ENCODE data around the gene RETREG2.

Gene RETREG2

DNA sequence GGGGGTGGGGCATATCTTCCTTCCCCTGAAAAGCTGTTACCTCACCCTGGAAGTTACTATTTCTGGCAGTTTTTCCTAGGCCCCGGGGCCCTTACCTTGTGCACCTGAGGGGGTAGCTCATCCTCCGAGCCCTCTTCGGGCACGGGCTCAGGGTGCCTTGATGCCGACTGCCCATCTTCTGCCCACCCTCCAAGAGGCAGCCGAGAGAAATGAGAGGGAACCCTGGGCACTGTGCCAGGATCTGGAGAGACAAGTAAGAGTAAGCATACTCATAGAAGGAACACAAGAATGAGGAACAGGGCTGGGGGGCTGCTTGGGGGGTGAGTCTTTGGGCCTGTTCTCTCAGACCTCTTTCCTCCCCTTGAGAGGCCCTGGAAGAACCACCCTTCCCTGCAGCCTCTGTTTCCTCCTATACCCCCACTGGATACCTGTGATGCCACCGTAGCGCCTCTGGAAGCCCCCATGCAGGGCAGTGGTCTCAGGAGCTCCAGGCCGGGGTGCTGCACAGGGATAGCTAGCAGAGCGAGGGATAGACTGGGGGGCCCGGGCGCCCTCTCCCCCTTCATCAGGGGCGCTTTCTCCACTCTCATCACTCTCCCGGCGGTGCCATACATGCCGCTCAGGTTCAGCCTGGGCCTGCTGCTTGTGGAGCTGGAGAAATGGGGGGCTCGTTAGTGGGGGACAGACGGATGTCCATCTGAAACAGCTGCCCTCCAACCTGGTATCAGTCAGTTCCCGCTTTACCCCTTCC lies 42.8 kb downstream of the RETREG2 start:
- H3K4ac ChIP-seq (ENCODE audit: low read length) = no peak overlapping the region
- H3K4me3 ChIP-seq (ENCODE audit: low read length in 2 of 2) = no peak overlapping the region
- H3K79me1 ChIP-seq (ENCODE audit: low read depth, low read length) = peaks cover 2% of the 10 kb centered on the region
- H3K4me1 ChIP-seq (ENCODE audit: control insufficient read depth in 2 of 2, insufficient read depth in 1 of 2, low read depth in 1 of 2, low read length in 2 of 2) = peaks cover 7 to 12% of the 10 kb centered on the region in 2 donors
- H2BK5ac ChIP-seq (ENCODE audit: low read length) = no peak overlapping the region
- H3K23ac ChIP-seq (ENCODE audit: low read depth, low read length, poor library complexity) = no peak overlapping the region
- no peak for DNase-seq (ENCODE audit: low spot score)
- WGBS, 2 donors (ENCODE audit: extremely low coverage in 2 of 2, insufficient read length in 2 of 2, insufficient replicate concordance in 1 of 2) = no CpG with 5 or more reads among the region's 19 CpGs
- no peak overlapping the region for H2AK5ac ChIP-seq (ENCODE audit: low read depth, low read length)
- no peak overlapping the region for H3K9ac ChIP-seq (ENCODE audit: low read depth, low read length, poor library complexity)
- H3K36me3 ChIP-seq (replicated peaks in 1 of 2; ENCODE audit: control insufficient read depth in 2 of 2, insufficient read depth in 2 of 2, low read length in 2 of 2) = peaks cover 51 to 70% of the 10 kb centered on the region in 2 donors
- no peak overlapping the region for H4K91ac ChIP-seq (ENCODE audit: low read depth, low read length, poor library complexity)
- no peak overlapping the region for H3K27ac ChIP-seq (replicated peaks; ENCODE audit: low read length)
- no peak overlapping the region for H3K14ac ChIP-seq (ENCODE audit: low read length)
- H3K4me2 ChIP-seq (ENCODE audit: insufficient read depth, low read length, poor library complexity, severe bottlenecking) = no peak overlapping the region
- no peak overlapping the region for H2BK12ac ChIP-seq (ENCODE audit: low read length)
- no peak overlapping the region for H2BK120ac ChIP-seq (ENCODE audit: low read depth, low read length)
- no peak overlapping the region for H3K18ac ChIP-seq (ENCODE audit: low read length)
- H3K27me3 ChIP-seq (ENCODE audit: control insufficient read depth in 3 of 3, insufficient read depth in 3 of 3, low read depth in 1 of 3, low read length in 3 of 3) = no peaks in the 10 kb centered on the region
- H3K9me3 ChIP-seq (replicated peaks in 1 of 2; ENCODE audit: control insufficient read depth in 2 of 2, insufficient read depth in 1 of 2, low read depth in 1 of 2, low read length in 2 of 2) = no peaks in the 10 kb centered on the region
- H2AFZ ChIP-seq (ENCODE audit: low read length) = no peak overlapping the region
- H2BK15ac ChIP-seq (ENCODE audit: low read length) = no peak overlapping the region
- H4K8ac ChIP-seq (ENCODE audit: low read depth, low read length) = no peak overlapping the region

DNA sequence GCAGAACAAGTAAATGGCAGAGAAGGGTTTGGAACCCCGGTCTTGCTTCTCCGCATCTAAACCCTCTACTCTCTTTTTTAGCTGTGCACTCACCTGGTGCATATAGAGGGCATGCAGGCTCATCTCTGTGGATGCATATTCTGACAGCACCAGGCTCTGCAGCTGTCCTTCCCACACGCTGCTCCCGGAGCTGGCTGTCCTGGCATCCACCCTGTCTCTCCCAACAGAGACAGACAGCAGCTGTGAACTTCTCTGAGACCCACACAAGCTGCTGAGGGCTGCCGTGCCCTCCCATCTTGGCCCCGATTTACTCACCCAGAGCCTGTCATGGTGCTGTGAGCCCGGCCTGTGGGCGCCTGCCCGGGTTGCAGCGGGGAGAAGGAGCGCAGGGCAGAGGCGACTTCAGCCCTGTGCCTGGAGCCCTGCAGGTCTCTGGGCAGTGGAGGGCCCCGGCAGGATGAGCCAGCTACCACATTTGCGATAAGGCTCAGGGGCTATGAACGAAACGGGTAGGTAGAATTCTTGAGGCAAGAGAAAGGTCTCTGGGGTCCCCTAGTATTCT lies 44.0 kb downstream of the RETREG2 start:
- peaks cover 49 to 69% of the 10 kb centered on the region in 2 donors for H3K36me3 ChIP-seq (replicated peaks in 1 of 2; ENCODE audit: control insufficient read depth in 2 of 2, insufficient read depth in 2 of 2, low read length in 2 of 2)
- H2BK12ac ChIP-seq (ENCODE audit: low read length) = no peak overlapping the region
- H3K18ac ChIP-seq (ENCODE audit: low read length) = no peak overlapping the region
- H3K9me3 ChIP-seq (replicated peaks in 1 of 2; ENCODE audit: control insufficient read depth in 2 of 2, insufficient read depth in 1 of 2, low read depth in 1 of 2, low read length in 2 of 2) = no peaks in the 10 kb centered on the region
- H4K91ac ChIP-seq (ENCODE audit: low read depth, low read length, poor library complexity) = no peak overlapping the region
- H3K14ac ChIP-seq (ENCODE audit: low read length) = no peak overlapping the region
- no peak overlapping the region for H3K27ac ChIP-seq (replicated peaks; ENCODE audit: low read length)
- WGBS, 2 donors (ENCODE audit: extremely low coverage in 2 of 2, insufficient read length in 2 of 2, insufficient replicate concordance in 1 of 2) = no CpG with 5 or more reads among the region's 16 CpGs
- H3K4ac ChIP-seq (ENCODE audit: low read length) = no peak overlapping the region
- no peaks in the 10 kb centered on the region for H3K27me3 ChIP-seq (ENCODE audit: control insufficient read depth in 3 of 3, insufficient read depth in 3 of 3, low read depth in 1 of 3, low read length in 3 of 3)
- H2AK5ac ChIP-seq (ENCODE audit: low read depth, low read length) = no peak overlapping the region
- H2BK15ac ChIP-seq (ENCODE audit: low read length) = no peak overlapping the region
- H3K4me2 ChIP-seq (ENCODE audit: insufficient read depth, low read length, poor library complexity, severe bottlenecking) = no peak overlapping the region
- no peak overlapping the region for H3K9ac ChIP-seq (ENCODE audit: low read depth, low read length, poor library complexity)
- H4K8ac ChIP-seq (ENCODE audit: low read depth, low read length) = no peak overlapping the region
- no peak overlapping the region for H3K23ac ChIP-seq (ENCODE audit: low read depth, low read length, poor library complexity)
- no peak for DNase-seq (ENCODE audit: low spot score)
- no peak overlapping the region for H3K4me3 ChIP-seq (ENCODE audit: low read length in 2 of 2)
- H2BK5ac ChIP-seq (ENCODE audit: low read length) = peak overlapping the region; percentile 66
- H3K4me1 ChIP-seq (ENCODE audit: control insufficient read depth in 2 of 2, insufficient read depth in 1 of 2, low read depth in 1 of 2, low read length in 2 of 2) = peaks cover 7 to 12% of the 10 kb centered on the region in 2 donors
- H3K79me1 ChIP-seq (ENCODE audit: low read depth, low read length) = peaks cover 5% of the 10 kb centered on the region
- no peak overlapping the region for H2BK120ac ChIP-seq (ENCODE audit: low read depth, low read length)
- H2AFZ ChIP-seq (ENCODE audit: low read length) = no peak overlapping the region

DNA sequence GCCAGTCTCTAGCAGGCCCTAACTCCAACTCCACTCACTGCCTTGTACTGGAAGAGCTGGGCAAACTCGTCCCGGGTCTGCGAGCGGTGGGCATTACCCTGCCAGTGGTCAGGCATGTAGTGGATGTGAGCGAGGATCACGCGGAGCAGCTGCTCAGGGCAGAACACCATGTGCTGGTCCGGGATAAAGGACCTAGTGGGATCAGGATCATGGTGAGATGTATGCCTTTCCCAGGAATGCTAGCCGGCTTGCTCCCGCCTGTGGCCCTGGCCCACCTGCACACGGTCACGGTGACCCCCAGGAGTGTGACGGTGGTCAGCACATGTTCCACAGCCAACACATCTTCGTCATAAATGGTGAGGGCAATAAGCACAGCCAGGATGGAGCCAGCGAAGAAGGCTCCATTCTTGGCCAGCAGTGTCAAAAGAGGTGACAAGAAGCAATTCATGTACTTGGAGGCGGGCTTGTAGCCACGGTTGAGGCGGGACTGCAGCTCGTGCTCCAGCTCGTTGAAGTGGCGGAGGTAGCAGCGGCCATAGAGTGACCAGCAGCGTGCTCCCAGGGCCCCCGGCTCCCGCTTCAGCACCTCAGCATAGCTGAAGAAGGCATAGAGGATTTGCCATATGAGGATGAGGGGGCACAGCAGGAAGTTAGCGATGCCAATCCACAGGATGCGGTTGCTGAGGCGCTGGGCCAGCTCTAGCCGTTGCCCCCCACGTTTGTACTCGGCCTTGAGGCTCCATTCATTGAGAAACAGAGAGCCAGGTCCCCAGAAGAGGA lies 45.9 kb downstream of the RETREG2 start:
- H2BK120ac ChIP-seq (ENCODE audit: low read depth, low read length) = no peak overlapping the region
- no peak overlapping the region for H3K18ac ChIP-seq (ENCODE audit: low read length)
- no peak overlapping the region for H3K4me3 ChIP-seq (ENCODE audit: low read length in 2 of 2)
- no peak for DNase-seq (ENCODE audit: low spot score)
- peak overlapping the region; percentile 48 for H3K23ac ChIP-seq (ENCODE audit: low read depth, low read length, poor library complexity)
- peaks cover 9 to 13% of the 10 kb centered on the region in 2 donors for H3K4me1 ChIP-seq (ENCODE audit: control insufficient read depth in 2 of 2, insufficient read depth in 1 of 2, low read depth in 1 of 2, low read length in 2 of 2)
- no CpG with 5 or more reads among the region's 31 CpGs for WGBS, 2 donors (ENCODE audit: extremely low coverage in 2 of 2, insufficient read length in 2 of 2, insufficient replicate concordance in 1 of 2)
- H3K14ac ChIP-seq (ENCODE audit: low read length) = no peak overlapping the region
- H3K4me2 ChIP-seq (ENCODE audit: insufficient read depth, low read length, poor library complexity, severe bottlenecking) = no peak overlapping the region
- no peak overlapping the region for H2BK12ac ChIP-seq (ENCODE audit: low read length)
- H3K4ac ChIP-seq (ENCODE audit: low read length) = no peak overlapping the region
- no peak overlapping the region for H4K91ac ChIP-seq (ENCODE audit: low read depth, low read length, poor library complexity)
- H3K9me3 ChIP-seq (replicated peaks in 1 of 2; ENCODE audit: control insufficient read depth in 2 of 2, insufficient read depth in 1 of 2, low read depth in 1 of 2, low read length in 2 of 2) = no peaks in the 10 kb centered on the region
- no peak overlapping the region for H2BK15ac ChIP-seq (ENCODE audit: low read length)
- no peak overlapping the region for H3K9ac ChIP-seq (ENCODE audit: low read depth, low read length, poor library complexity)
- no peaks in the 10 kb centered on the region for H3K27me3 ChIP-seq (ENCODE audit: control insufficient read depth in 3 of 3, insufficient read depth in 3 of 3, low read depth in 1 of 3, low read length in 3 of 3)
- H2AFZ ChIP-seq (ENCODE audit: low read length) = no peak overlapping the region
- peaks cover 49 to 75% of the 10 kb centered on the region in 2 donors for H3K36me3 ChIP-seq (replicated peaks in 1 of 2; ENCODE audit: control insufficient read depth in 2 of 2, insufficient read depth in 2 of 2, low read length in 2 of 2)
- no peak overlapping the region for H2AK5ac ChIP-seq (ENCODE audit: low read depth, low read length)
- no peak overlapping the region for H3K27ac ChIP-seq (replicated peaks; ENCODE audit: low read length)
- peaks cover 18% of the 10 kb centered on the region for H3K79me1 ChIP-seq (ENCODE audit: low read depth, low read length)
- no peak overlapping the region for H2BK5ac ChIP-seq (ENCODE audit: low read length)
- peak overlapping the region; percentile 97 for H4K8ac ChIP-seq (ENCODE audit: low read depth, low read length)

DNA sequence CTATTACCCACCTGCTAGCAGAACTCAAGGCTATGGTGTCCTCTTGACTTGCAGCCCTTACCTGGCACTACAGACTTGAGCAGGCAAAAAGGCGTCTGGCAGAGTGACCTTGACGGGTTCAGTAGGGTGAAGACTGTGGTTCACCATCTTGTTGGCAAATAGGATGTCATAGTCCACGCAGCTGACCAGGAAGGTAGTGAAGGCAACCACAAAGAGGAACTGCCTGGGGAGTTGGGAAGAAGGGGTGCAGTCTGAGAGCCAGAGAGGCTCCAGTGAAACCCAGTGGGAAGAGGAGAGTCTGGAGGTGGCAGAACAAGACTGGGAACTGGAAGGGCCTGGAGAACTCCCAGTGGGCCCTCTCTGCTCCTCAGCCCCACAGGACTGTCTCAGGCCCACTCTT lies 47.3 kb downstream of the RETREG2 start:
- Histone ChIP-seq H3K79me1 (ENCODE audit: low read depth, low read length) (peaks cover 18% of the 10 kb centered on the region), H2BK120ac (ENCODE audit: low read depth, low read length) (no peak overlapping the region), H4K91ac (ENCODE audit: low read depth, low read length, poor library complexity) (no peak overlapping the region), H3K36me3 (replicated peaks in 1 of 2; ENCODE audit: control insufficient read depth in 2 of 2, insufficient read depth in 2 of 2, low read length in 2 of 2) (peaks cover 43 to 65% of the 10 kb centered on the region in 2 donors), H3K4ac (ENCODE audit: low read length) (no peak overlapping the region), H3K18ac (ENCODE audit: low read length) (no peak overlapping the region), H2BK5ac (ENCODE audit: low read length) (no peak overlapping the region), H3K23ac (ENCODE audit: low read depth, low read length, poor library complexity) (no peak overlapping the region), H3K9me3 (replicated peaks in 1 of 2; ENCODE audit: control insufficient read depth in 2 of 2, insufficient read depth in 1 of 2, low read depth in 1 of 2, low read length in 2 of 2) (no peaks in the 10 kb centered on the region), H2BK12ac (ENCODE audit: low read length) (no peak overlapping the region), H3K4me1 (ENCODE audit: control insufficient read depth in 2 of 2, insufficient read depth in 1 of 2, low read depth in 1 of 2, low read length in 2 of 2) (peaks cover 4 to 6% of the 10 kb centered on the region in 2 donors), H2BK15ac (ENCODE audit: low read length) (no peak overlapping the region), H2AFZ (ENCODE audit: low read length) (no peak overlapping the region), H2AK5ac (ENCODE audit: low read depth, low read length) (no peak overlapping the region), H3K27me3 (ENCODE audit: control insufficient read depth in 3 of 3, insufficient read depth in 3 of 3, low read depth in 1 of 3, low read length in 3 of 3) (no peaks in the 10 kb centered on the region), H3K4me3 (ENCODE audit: low read length in 2 of 2) (no peak overlapping the region), H3K9ac (ENCODE audit: low read depth, low read length, poor library complexity) (no peak overlapping the region), H3K4me2 (ENCODE audit: insufficient read depth, low read length, poor library complexity, severe bottlenecking) (no peak overlapping the region), H4K8ac (ENCODE audit: low read depth, low read length) (no peak overlapping the region), H3K14ac (ENCODE audit: low read length) (no peak overlapping the region), H3K27ac (replicated peaks; ENCODE audit: low read length) (no peak overlapping the region)
- DNase-seq (ENCODE audit: low spot score) = no peak
- WGBS, 2 donors (ENCODE audit: extremely low coverage in 2 of 2, insufficient read length in 2 of 2, insufficient replicate concordance in 1 of 2) = no CpG with 5 or more reads among the region's 3 CpGs
